Parathyroid adenoma (tissue), 2 donors: ENCODE data around the gene TIAM2.
"Not testable (repeated sequence)": the region's sequence is repeated elsewhere in the genome, so short reads cannot be mapped to it uniquely, and the experiment has no call there.

Experiments used
- H2AFZ ChIP-seq: fragments of 300-600 bp; sonication (generic); one replicate; pipeline ENCODE4 v1.7.0; 2017; ENCODE audit warnings: antibody characterized with exemption, mild to moderate bottlenecking
- H3K27ac ChIP-seq: fragments of 300-600 bp; sonication (generic); one replicate; pipeline ENCODE4 v1.7.0; 2017
- H3K27me3 ChIP-seq: fragments of 300-600 bp; sonication (generic); one replicate; pipeline ENCODE4 v1.7.0; 2017; ENCODE audit warnings: low read length; ENCODE audit not compliant: control insufficient read depth, insufficient read depth
- H3K36me3 ChIP-seq: fragments of 300-600 bp; sonication (generic); one replicate; pipeline ENCODE4 v1.7.0; 2017; ENCODE audit warnings: low read length; ENCODE audit not compliant: control insufficient read depth, insufficient read depth
- H3K4me1 ChIP-seq: fragments of 300-600 bp; sonication (generic); one replicate; pipeline ENCODE4 v1.7.0; 2017; ENCODE audit warnings: control low read depth
- H3K4me2 ChIP-seq: fragments of 300-600 bp; sonication (generic); one replicate; pipeline ENCODE4 v1.7.0; 2017; ENCODE audit warnings: low read length
- H3K4me3 ChIP-seq: fragments of 300-600 bp; sonication (generic); one replicate; pipeline ENCODE4 v1.7.0; 2017; ENCODE audit warnings: low read depth, low read length
- H3K79me2 ChIP-seq: fragments of 300-600 bp; sonication (generic); one replicate; pipeline ENCODE4 v1.7.0; 2017; ENCODE audit warnings: control low read depth
- H3K9ac ChIP-seq: fragments of 300-600 bp; sonication (generic); one replicate; pipeline ENCODE4 v1.7.0; 2017; ENCODE audit warnings: mild to moderate bottlenecking
- H3K9me3 ChIP-seq: fragments of 300-600 bp; sonication (generic); one replicate; pipeline ENCODE4 v1.7.0; 2017; ENCODE audit warnings: low read length; ENCODE audit not compliant: control insufficient read depth
- CTCF ChIP-seq: fragments of 300-600 bp; sonication (generic); IDR thresholded peaks from one replicate; pipeline ENCODE4 v1.7.0; 2017; ENCODE audit warnings: antibody characterized with exemption, mild to moderate bottlenecking
- donor health status: primary hyperparathyroidism.

The TIAM2 gene

GRCh38 chr6:155010940-155011339 lies 15.8 kb downstream of the TIAM2 start:
- H3K36me3 ChIP-seq, result no peaks in the 10 kb centered on the region
- no peaks in the 10 kb centered on the region for H3K79me2 ChIP-seq
- no peak overlapping the region for H3K4me2 ChIP-seq
- H3K9ac ChIP-seq, result no peak overlapping the region
- H3K27ac ChIP-seq, result no peak overlapping the region
- H2AFZ ChIP-seq, result no peak overlapping the region
- no peak for TF ChIP-seq CTCF
- H3K4me1 ChIP-seq, result no peaks in the 10 kb centered on the region
- H3K4me3 ChIP-seq, result no peak overlapping the region
- no peaks in the 10 kb centered on the region for H3K9me3 ChIP-seq
- H3K27me3 ChIP-seq, result no peaks in the 10 kb centered on the region

- no peak overlapping the region for H3K4me2 ChIP-seq
- H3K27ac ChIP-seq, result no peak overlapping the region
- H3K79me2 ChIP-seq, result no peaks in the 10 kb centered on the region
- no peaks in the 10 kb centered on the region for H3K27me3 ChIP-seq
- H3K9me3 ChIP-seq, result no peaks in the 10 kb centered on the region
- no peaks in the 10 kb centered on the region for H3K4me1 ChIP-seq
- no peak for TF ChIP-seq CTCF
- no peak overlapping the region for H3K9ac ChIP-seq
- no peak overlapping the region for H3K4me3 ChIP-seq
- no peak overlapping the region for H2AFZ ChIP-seq
- H3K36me3 ChIP-seq, result no peaks in the 10 kb centered on the region
Measured at GRCh38 chr6:155011809-155012291, 16.7 kb downstream of the TIAM2 start.

- H3K4me3 ChIP-seq, result no peak overlapping the region
- no peak for TF ChIP-seq CTCF
- no peak overlapping the region for H3K9ac ChIP-seq
- no peaks in the 10 kb centered on the region for H3K36me3 ChIP-seq
- no peaks in the 10 kb centered on the region for H3K4me1 ChIP-seq
- no peaks in the 10 kb centered on the region for H3K9me3 ChIP-seq
- H2AFZ ChIP-seq, result no peak overlapping the region
- H3K27ac ChIP-seq, result no peak overlapping the region
- H3K27me3 ChIP-seq, result no peaks in the 10 kb centered on the region
- no peaks in the 10 kb centered on the region for H3K79me2 ChIP-seq
- no peak overlapping the region for H3K4me2 ChIP-seq
Measured at GRCh38 chr6:155013457-155013876, 18.4 kb downstream of the TIAM2 start.

- H3K4me3 ChIP-seq, result no peak overlapping the region
- no peak for TF ChIP-seq CTCF
- H3K27me3 ChIP-seq, result no peaks in the 10 kb centered on the region
- H3K9me3 ChIP-seq, result no peaks in the 10 kb centered on the region
- no peak overlapping the region for H2AFZ ChIP-seq
- H3K36me3 ChIP-seq, result no peaks in the 10 kb centered on the region
- H3K79me2 ChIP-seq, result no peaks in the 10 kb centered on the region
- H3K4me2 ChIP-seq, result no peak overlapping the region
- H3K9ac ChIP-seq, result no peak overlapping the region
- no peaks in the 10 kb centered on the region for H3K4me1 ChIP-seq
- H3K27ac ChIP-seq, result no peak overlapping the region
Measured at GRCh38 chr6:155014137-155014536, 19.0 kb downstream of the TIAM2 start.

- no peaks in the 10 kb centered on the region for H3K9me3 ChIP-seq
Measured at GRCh38 chr6:155014670-155015300, 19.7 kb downstream of the TIAM2 start.

GRCh38 chr6:155018415-155018814 lies 23.3 kb downstream of the TIAM2 start:
- H3K9me3 ChIP-seq, H3K79me2 ChIP-seq, H3K4me1 ChIP-seq, H3K4me3 ChIP-seq, H3K9ac ChIP-seq, H3K27me3 ChIP-seq, H3K36me3 ChIP-seq, H3K4me2 ChIP-seq, H3K27ac ChIP-seq, H2AFZ ChIP-seq: not testable (repeated sequence)

More at GRCh38 chr6:155014670-155015300, 19.7 kb downstream of the TIAM2 start:
- Histone ChIP-seq H3K79me2 (no peaks in the 10 kb centered on the region), H3K27ac (no peak overlapping the region), H2AFZ (no peak overlapping the region), H3K27me3 (no peaks in the 10 kb centered on the region), H3K4me2 (no peak overlapping the region), H3K9ac (no peak overlapping the region), H3K36me3 (no peaks in the 10 kb centered on the region), H3K4me1 (no peaks in the 10 kb centered on the region), H3K4me3 (no peak overlapping the region)
- no peak for TF ChIP-seq CTCF
